Activated T-helper 1 cell treated with anti-CD3 and anti-CD28 coated beads, Interleukin-12 subunit alpha, Interleukin-12 subunit beta, Interleukin-2, Interleukin-4 antibody, amounts not matched to agents 30 ng/mL and 10 ng/mL and 1 ng/mL, durations not matched to agents 14 hours and 24 hours and 36 hours (primary cell): ENCODE results near the gene NELFA. TPM values are rescaled to one million over a fixed set of nuclear protein-coding genes. Genes with fewer than 3 reads are reported as not detected.
"Not testable (repeated sequence)": the region's sequence is repeated elsewhere in the genome, so short reads cannot be mapped to it uniquely, and the experiment has no call there.

Experiments
- DNase-seq: peaks from one replicate; pipeline ENCODE4 v3.0.0; 2021; ENCODE audit warnings: low spot score
- H3K27ac Mint-ChIP-seq: one replicate; pipeline ENCODE4 v1.8.0; 2021; ENCODE audit warnings: mild to moderate bottlenecking, mixed read lengths
- H3K27me3 Mint-ChIP-seq: one replicate; pipeline ENCODE4 v1.8.0; 2022; ENCODE audit warnings: mild to moderate bottlenecking, moderate library complexity, mixed read lengths; ENCODE audit not compliant: insufficient read depth
- H3K36me3 Mint-ChIP-seq: one replicate; pipeline ENCODE4 v1.8.0; 2021; ENCODE audit warnings: low read depth, mixed read lengths
- H3K4me1 Mint-ChIP-seq: one replicate; pipeline ENCODE4 v1.8.0; 2021; ENCODE audit warnings: low read depth, mixed read lengths
- H3K4me3 Mint-ChIP-seq: one replicate; pipeline ENCODE4 v1.8.0; 2021; ENCODE audit warnings: mild to moderate bottlenecking, moderate library complexity, mixed read lengths
- H3K9me3 Mint-ChIP-seq: one replicate; pipeline ENCODE4 v1.8.0; 2021; ENCODE audit warnings: mixed read lengths
- intact Hi-C: fragments of 100-400 bp; cut with micrococcal nuclease; formaldehyde crosslinking; loops from one replicate; pipeline ENCODE4 v1.15.1; 2024
- total RNA-seq: library from RNA; stranded (reverse); gene quantifications from 2 replicates; pipeline ENCODE4 v1.2.3, GENCODE V29; 2022

NELFA gene
- total RNA-seq, 1 donor from 2014 or later, result 52.9 TPM

DNA sequence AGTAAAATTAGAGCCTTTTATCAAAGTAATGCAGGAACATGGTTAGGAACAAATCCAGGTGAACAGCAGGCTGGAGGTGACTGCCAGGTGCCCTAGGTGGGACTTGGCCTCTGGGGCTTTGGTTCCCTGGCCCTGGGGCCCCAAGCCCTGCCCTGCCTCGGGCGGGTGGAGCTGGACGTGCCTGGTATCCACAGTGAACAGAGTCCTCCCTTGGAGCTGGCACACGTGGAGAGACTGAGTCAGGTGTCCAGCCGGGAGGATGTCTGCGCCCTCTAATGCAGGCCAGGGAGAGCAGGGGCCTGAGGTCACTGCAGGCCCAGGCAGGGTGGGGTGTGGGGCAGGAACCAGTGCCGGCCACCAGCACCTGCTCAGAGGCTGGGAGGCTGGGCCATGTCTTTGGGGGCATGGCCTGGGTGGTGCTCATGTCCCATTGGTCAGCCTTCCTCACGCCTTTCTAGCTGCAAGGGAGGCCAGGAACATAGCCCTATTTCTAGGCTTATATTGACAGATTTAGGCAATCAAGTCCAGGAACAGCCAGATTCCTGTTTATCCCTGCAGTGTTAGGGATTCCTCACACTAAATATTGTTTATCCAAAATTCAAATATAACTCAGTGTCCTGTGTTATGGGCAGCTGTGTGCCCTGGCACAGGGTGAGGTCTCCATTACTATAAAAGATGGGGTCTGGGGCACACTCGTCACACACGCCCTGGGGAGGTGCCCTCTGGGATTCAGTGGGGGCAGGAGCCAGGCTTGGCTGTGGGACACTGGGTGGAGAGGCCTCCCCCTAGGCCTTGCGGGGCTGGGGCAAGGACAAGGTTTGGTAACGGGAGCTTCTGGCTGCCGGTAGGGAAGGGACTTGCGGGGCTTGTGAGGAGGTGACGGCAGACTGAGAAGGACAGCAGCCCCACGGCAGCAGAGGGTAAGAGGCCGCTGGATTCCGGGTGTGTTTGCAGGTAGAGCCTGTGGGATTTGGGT is 36.1 kb upstream of the NELFA start:
- intact Hi-C loops, result loop anchor here (5.0 kb wide), 3 partner anchors 127 to 702 kb away; no protein-coding TSS in a partner anchor
- DNase-seq, result no peak

DNA sequence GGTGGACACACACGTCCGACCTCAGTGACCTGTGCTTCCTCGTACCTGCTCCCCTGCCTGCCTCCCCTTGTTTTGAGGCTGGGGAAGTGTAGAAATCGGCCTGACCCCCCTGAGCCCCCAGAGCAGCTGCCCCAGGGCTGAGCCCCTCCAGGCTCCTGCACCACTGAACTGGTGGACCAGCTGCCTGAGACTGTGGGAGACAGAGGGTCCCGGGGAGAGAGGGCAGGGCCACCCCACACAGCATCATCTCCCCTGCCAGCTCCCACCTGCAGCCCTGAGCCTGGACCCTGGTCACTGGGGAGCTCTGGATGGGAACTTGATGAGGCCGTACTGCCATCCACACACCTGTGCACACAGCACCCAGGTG is 35.3 kb upstream of the NELFA start:
- H3K36me3 Mint-ChIP-seq, result no peaks in the 10 kb centered on the region
- no peaks in the 10 kb centered on the region for H3K9me3 Mint-ChIP-seq
- peaks cover 7% of the 10 kb centered on the region for H3K4me1 Mint-ChIP-seq
- intact Hi-C loops, result loop anchor here (5.0 kb wide), 3 partner anchors 128 to 703 kb away; no protein-coding TSS in a partner anchor
- H3K27me3 Mint-ChIP-seq, result peaks cover 17% of the 10 kb centered on the region
- DNase-seq, result no peak
- H3K27ac Mint-ChIP-seq, result no peak overlapping the region
- H3K4me3 Mint-ChIP-seq, result peak overlapping the region; percentile 28

More for the DNA sequence above, 36.1 kb upstream of the NELFA start:
- H3K9me3 Mint-ChIP-seq, result no peaks in the 10 kb centered on the region
- H3K4me1 Mint-ChIP-seq, result peaks cover 4% of the 10 kb centered on the region
- H3K4me3 Mint-ChIP-seq, result no peak overlapping the region
- no peaks in the 10 kb centered on the region for H3K36me3 Mint-ChIP-seq
- H3K27me3 Mint-ChIP-seq, result peaks cover 12% of the 10 kb centered on the region
- H3K27ac Mint-ChIP-seq, result no peak overlapping the region

DNA sequence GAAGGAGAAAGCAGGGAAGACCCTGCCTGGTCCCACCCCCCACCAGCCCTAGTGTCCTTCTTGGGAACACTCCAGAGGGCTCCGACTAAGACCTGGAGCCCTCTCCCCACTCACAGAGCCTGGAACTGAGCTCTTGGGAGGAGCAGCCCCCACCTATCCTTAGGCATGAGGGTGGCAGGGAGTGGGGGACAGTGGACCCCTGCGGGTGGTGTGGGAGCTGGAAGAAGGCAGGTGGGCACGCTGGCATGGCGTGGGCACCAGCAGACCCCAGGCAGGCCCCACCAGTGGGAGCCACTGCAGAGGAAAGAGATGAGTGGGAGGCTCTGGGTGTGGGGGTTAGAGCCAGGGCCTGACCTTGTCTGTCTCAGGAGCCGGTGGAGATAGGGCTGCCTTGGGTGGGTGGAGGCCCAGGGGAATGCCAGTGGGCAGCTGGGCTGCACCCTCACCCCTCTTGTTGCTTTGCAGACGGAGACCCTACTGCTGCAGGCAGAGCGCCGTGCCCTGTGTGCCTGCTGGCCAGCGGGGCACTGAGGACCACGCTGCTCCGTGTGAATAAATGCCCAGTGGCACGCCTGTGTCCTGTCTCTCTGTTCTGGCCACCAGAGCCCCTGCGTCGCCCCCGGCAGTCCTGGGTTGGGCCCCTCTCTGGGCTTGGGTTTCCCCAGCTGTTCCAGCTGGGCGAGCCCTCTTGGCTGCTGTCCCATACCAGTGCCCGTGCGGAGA is 34.8 kb upstream of the NELFA start:
- H3K27ac Mint-ChIP-seq, result no peak overlapping the region
- no peaks in the 10 kb centered on the region for H3K9me3 Mint-ChIP-seq
- peak overlapping the region; percentile 28 for H3K4me3 Mint-ChIP-seq
- DNase-seq, result no peak
- peaks cover 7% of the 10 kb centered on the region for H3K4me1 Mint-ChIP-seq
- peaks cover 22% of the 10 kb centered on the region for H3K27me3 Mint-ChIP-seq
- intact Hi-C loops, result loop anchor here (5.0 kb wide), 3 partner anchors 129 to 704 kb away; no protein-coding TSS in a partner anchor
- no peaks in the 10 kb centered on the region for H3K36me3 Mint-ChIP-seq

DNA sequence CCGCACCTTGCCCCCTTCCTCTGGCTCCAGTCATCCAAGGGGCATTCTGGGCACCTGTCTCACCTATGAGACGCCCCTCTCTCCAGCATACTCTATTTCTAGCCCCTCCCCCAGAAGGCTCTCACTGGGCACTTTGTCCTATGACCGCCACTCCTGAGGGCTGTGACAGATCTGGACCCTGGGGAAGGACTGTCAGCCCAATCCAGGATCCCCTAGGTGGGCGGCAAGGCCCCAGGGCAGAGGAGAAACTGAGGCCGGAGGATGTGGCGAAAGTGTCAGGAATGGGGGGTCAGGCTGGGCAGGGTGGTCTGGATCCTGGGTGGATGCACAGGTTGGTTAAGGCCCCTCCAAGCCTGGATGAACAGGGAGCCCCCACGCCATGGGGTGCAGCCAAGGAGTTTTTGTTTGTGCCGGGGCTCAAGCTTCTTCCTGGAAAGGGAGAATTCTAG is 34.2 kb upstream of the NELFA start:
- peaks cover 26% of the 10 kb centered on the region for H3K27me3 Mint-ChIP-seq
- H3K9me3 Mint-ChIP-seq, result no peaks in the 10 kb centered on the region
- peak overlapping the region; percentile 40 for H3K27ac Mint-ChIP-seq
- H3K36me3 Mint-ChIP-seq, result no peaks in the 10 kb centered on the region
- DNase-seq, result no peak
- H3K4me1 Mint-ChIP-seq, result peaks cover 7% of the 10 kb centered on the region
- intact Hi-C loops, result loop anchor here (1.0 to 5.0 kb wide), 4 partner anchors 34 to 704 kb away; no protein-coding TSS in a partner anchor
- peak overlapping the region; percentile 80 for H3K4me3 Mint-ChIP-seq

DNA sequence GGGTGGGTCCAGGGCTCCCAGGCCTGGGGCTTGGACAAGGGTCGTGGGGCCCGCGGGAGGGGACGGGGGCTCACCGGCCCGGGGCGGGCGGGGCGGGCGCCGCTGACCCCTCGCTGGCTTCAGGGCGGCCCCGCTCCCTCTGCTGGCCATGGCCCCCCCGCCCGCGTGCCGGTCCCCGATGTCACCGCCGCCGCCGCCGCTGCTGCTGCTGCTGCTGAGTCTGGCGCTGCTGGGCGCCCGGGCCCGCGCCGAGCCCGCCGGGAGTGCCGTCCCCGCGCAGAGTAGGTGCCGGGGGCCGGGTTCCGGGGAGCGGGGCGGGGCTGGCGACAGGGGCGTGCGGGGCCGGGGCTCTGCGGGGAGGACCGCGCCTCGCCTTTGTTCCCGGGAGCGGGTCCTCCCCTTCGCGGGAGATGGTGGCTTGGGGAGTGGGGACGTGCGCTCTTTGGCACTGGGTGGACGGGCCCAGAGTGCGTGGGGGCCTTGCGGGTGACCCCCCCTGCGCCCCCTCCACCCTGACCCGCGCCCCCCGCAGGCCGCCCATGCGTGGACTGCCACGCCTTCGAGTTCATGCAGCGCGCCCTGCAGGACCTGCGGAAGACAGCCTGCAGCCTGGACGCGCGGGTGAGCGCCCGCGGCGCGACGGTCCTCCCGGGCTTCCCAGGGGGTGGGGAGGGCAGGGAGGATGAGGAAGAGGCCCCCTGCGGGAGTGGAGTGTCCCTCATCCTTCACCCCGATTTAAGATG is 33.6 kb upstream of the NELFA start:
- H3K27me3 Mint-ChIP-seq, result peaks cover 23% of the 10 kb centered on the region
- H3K9me3 Mint-ChIP-seq, result no peaks in the 10 kb centered on the region
- H3K4me1 Mint-ChIP-seq, result peaks cover 7% of the 10 kb centered on the region
- peak overlapping the region; percentile 80 for H3K4me3 Mint-ChIP-seq
- peak overlapping the region; percentile 40 for H3K27ac Mint-ChIP-seq
- intact Hi-C loops, result loop anchor here (1.0 to 5.0 kb wide), 4 partner anchors 33 to 705 kb away; no protein-coding TSS in a partner anchor
- H3K36me3 Mint-ChIP-seq, result no peaks in the 10 kb centered on the region
- DNase-seq, result peak; percentile 31

DNA sequence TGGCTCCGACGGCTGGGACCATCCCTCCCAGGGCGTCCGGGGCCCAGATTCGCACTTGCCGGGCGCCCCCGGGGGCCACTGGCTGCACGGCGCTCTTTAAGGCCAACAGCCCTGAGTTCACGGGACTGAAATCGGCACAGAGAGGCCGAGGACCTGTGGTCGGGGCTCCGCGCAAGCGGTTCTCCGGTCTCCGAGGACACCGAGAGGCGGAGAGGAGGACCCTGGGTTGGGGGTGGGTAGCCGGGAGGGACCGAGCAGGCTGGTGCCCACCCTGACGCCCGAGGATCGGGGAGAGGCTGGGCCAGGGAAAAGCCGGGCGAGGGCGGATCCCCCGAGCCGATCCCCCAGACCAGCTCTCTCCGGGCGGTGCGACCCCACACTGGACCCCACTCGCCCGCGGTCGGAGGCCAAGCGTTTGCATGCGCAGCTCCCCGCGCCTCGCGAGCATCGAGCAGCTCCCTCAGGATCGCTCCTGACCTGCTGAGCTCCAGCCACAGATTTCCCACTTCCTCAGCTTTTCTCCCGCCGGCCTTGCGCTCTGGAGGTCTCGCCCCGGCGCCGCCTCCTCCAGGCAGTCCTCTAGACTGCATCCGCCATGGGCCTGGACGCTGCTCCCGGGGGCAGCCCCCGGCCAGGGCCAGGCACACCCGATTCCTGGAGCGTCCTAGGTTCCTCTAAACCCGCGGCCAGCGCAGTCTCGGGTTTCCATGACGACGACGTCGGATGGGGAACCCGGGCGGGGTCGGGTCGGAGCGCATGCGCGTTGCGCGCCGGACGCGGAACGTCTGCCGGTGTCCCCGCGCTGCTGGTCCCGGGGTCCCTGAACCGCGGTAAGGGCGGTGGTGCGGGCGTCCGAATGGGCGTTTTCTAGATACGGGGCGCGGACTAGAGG is 32.7 kb upstream of the NELFA start:
- Mint-ChIP-seq H3K9me3 (no peaks in the 10 kb centered on the region), H3K27ac (no peak overlapping the region), H3K36me3 (no peaks in the 10 kb centered on the region), H3K4me3 (peak overlapping the region; percentile 84), H3K27me3 (peaks cover 31% of the 10 kb centered on the region), H3K4me1 (peaks cover 7% of the 10 kb centered on the region)
- DNase-seq, result peak; percentile 87
- intact Hi-C loops, result loop anchor here (1.0 to 5.0 kb wide), 7 partner anchors 17 to 706 kb away; partner anchors contain the start of genes MXD4 and NAT8L

DNA sequence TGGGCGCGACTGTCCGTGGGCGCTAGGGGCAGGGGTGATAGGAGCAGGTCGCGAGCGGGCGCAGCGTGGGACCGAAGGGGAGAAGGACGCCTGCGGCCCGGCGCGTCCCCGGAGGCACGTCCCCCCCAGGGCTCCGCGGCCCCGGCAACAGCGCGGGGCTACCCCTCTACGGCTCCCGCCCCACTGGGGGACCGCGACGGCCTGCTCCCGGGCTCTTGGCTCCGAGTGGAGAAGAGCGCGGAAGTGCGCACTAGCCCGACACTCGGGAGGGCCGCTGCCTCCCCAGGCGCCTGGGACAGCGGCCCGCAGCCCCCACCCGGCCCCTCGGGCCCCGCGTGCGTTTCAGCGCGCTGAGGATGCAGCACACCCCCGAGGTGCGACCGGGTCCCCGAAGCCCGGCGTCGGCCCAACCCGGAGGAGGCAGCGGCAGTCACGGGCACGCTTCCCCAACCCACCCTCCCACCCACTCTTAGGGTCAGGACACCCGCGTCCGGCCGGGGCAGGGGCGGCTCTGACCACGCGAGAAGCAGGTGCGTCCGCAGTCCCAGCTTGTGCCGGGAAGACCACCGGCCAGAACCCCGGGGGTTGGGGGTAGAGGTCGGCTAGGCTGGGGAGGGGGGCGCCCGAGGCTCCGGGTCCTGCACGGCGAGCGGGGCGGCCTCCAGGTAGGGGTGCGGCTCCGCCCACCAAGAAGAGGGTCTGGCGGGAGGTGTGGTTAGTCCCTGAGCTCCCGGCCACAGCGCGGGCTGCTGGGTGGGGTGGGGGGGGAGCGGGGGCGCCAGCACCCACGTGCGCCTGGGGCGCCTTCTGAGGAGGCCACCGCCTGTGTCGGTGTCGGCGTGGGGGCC is 31.8 kb upstream of the NELFA start:
- Mint-ChIP-seq H3K27ac (no peak overlapping the region), H3K4me1 (peaks cover 7% of the 10 kb centered on the region), H3K27me3 (peaks cover 34% of the 10 kb centered on the region), H3K4me3 (peak overlapping the region; percentile 75), H3K9me3 (no peaks in the 10 kb centered on the region), H3K36me3 (no peaks in the 10 kb centered on the region)
- intact Hi-C loops, result loop anchor here (1.0 to 5.0 kb wide), 6 partner anchors 18 to 707 kb away; partner anchors contain the start of genes MXD4 and NAT8L
- no peak for DNase-seq

DNA sequence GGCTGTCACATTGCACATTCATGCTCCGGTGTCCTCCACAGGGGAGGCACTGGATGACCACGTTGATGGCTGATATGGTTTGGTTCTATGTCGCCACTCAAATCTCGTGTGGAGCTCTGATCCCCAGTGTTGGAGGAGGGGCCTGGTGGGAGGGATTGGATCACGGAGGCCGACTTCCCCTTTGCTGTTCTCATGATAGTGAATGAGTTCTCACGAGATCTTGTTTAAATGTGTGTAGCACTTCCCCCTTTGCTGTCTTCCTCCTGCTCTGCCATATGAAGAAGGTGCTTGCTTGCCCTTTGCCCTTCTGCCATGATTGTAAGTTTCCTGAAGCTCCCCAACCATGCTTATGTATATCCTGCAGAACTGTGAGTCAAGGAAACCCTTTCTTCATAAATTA is 28.1 kb upstream of the NELFA start:
- DNase-seq, result no peak
- H3K27me3 Mint-ChIP-seq, result peaks cover 46% of the 10 kb centered on the region
- H3K27ac Mint-ChIP-seq, result no peak overlapping the region
- intact Hi-C loops, result no loop called here
- no peaks in the 10 kb centered on the region for H3K9me3 Mint-ChIP-seq
- no peak overlapping the region for H3K4me3 Mint-ChIP-seq
- no peaks in the 10 kb centered on the region for H3K36me3 Mint-ChIP-seq
- H3K4me1 Mint-ChIP-seq, result peaks cover 7% of the 10 kb centered on the region

DNA sequence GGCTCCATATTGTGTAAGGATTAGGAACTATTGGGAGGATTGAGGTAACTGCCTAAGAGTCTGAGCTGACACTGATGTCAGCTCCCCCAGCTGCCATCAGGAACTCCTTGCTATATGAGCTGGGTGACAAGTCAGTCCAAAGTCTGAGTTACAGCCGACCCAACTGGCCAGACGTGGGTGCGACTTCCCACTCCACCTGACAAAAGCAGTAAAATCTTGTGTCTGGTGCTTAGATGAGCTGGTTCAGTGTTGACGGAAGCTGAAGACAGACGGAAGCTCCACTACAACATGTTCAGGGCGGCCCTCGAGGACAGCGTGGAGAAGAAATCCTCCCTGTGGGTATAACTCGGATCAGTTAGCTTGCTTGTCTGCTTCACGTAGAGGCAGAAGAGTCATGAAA is 27.6 kb upstream of the NELFA start:
- Mint-ChIP-seq H3K36me3 (no peaks in the 10 kb centered on the region), H3K27me3 (peaks cover 45% of the 10 kb centered on the region), H3K4me3 (no peak overlapping the region), H3K27ac (no peak overlapping the region), H3K9me3 (no peaks in the 10 kb centered on the region), H3K4me1 (peaks cover 7% of the 10 kb centered on the region)
- intact Hi-C loops, result no loop called here
- no peak for DNase-seq

DNA sequence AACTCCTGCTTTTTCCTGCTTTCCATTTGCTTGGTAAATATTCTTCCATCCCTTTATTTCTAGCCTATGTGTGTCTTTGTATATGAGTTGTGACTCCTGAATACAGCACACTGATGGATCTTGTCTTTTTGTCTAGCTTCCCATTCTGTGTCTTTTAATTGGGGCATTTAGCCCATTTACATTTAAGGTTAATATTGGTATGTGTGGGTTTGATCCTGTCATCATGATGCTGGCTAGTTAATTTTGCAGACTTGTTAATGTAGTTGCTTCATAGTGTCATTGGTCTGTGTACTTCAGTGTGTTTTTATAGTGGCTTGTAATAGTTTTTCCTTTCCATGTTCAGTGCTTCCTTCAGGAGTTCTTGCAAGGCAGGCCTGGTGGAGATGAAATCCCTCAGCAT is 22.4 kb upstream of the NELFA start:
- H3K4me3 Mint-ChIP-seq, DNase-seq, H3K27ac Mint-ChIP-seq, intact Hi-C loops, H3K4me1 Mint-ChIP-seq, H3K36me3 Mint-ChIP-seq, H3K9me3 Mint-ChIP-seq: not testable (repeated sequence)
- peaks cover 41% of the 10 kb centered on the region for H3K27me3 Mint-ChIP-seq

DNA sequence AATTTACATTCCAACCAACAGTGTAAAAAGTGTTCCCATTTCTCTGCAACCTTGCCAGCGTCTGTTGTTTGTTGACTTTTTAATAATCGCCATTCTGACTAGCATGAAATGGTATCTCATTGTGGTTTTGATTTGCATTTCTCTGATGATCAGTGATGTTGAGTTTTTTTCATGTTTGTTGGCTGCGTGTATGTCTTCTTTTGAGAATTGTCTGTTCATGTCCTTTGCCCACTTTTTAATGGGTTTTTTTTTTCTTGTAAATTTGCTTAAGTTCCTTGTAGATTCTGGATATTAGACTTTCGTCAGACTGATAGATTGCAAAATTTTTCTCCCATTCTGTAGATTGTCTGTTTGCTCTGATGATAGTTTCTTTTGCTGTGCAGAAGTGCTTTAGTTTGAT is 18.3 kb upstream of the NELFA start:
- Mint-ChIP-seq H3K27me3 (peaks cover 49% of the 10 kb centered on the region), H3K9me3 (peaks cover 13% of the 10 kb centered on the region)
- intact Hi-C loops, H3K36me3 Mint-ChIP-seq, H3K4me1 Mint-ChIP-seq, H3K4me3 Mint-ChIP-seq, DNase-seq, H3K27ac Mint-ChIP-seq: not testable (repeated sequence)
